MM.1S (cell line): ENCODE data around the gene OPRM1.

ENCODE experiments used
- EZH2 ChIP-seq: fragments of 300-600 bp; sonication (generic); optimal IDR thresholded peaks from 2 replicates; pipeline ENCODE3; 2017; ENCODE audit warnings: low read depth, mild to moderate bottlenecking, antibody characterized with exemption, low read length, mixed read lengths
- TF ChIP-seq, protein P1 (sequence below): fragments of 300-600 bp; sonication (generic); IDR thresholded peaks from 2 replicates; pipeline ENCODE4 v1.5.1; 2016; ENCODE audit warnings: antibody characterized with exemption, low read length, mixed read lengths

DNA sequence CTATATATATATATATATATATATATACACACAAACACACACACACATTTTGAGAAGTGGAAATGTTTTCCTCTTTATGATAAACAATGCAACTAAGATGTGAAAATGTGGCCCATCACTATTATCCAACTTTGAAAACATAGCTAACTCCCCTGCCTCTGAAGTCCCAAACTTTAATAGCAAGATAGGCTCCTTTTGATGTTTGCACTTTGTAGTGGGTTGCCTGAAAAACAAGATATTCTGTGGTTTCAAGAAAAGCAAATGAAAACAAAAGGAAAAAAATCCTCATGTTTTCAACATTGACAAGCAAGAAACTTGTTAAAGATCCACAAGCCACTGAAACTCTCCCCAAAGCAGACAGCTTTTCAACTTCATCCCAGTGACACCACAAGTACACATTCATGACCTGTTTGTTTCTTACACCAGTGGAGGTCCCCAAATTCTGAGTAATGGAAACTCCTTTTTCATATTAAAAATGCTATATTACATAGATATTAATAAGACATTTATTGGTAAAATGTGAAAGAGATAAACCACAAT, 227.6 kb downstream of the OPRM1 start:
- TF ChIP-seq, protein P1, sequence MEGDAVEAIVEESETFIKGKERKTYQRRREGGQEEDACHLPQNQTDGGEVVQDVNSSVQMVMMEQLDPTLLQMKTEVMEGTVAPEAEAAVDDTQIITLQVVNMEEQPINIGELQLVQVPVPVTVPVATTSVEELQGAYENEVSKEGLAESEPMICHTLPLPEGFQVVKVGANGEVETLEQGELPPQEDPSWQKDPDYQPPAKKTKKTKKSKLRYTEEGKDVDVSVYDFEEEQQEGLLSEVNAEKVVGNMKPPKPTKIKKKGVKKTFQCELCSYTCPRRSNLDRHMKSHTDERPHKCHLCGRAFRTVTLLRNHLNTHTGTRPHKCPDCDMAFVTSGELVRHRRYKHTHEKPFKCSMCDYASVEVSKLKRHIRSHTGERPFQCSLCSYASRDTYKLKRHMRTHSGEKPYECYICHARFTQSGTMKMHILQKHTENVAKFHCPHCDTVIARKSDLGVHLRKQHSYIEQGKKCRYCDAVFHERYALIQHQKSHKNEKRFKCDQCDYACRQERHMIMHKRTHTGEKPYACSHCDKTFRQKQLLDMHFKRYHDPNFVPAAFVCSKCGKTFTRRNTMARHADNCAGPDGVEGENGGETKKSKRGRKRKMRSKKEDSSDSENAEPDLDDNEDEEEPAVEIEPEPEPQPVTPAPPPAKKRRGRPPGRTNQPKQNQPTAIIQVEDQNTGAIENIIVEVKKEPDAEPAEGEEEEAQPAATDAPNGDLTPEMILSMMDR: no peak
- TF ChIP-seq EZH2: no peak
